PC-3 (cell line): ENCODE data around the gene CCDC92. TPM values are rescaled to one million over a fixed set of nuclear protein-coding genes. Genes with fewer than 3 reads are reported as not detected.

Source experiments
- ATAC-seq: fragments of 200-7000 bp; cut with Tn5 transposase; 2 replicates; pipeline ENCODE4 v1.9.1; 2020; ENCODE audit warnings: mild to moderate bottlenecking, moderate library complexity
- BruUV-seq: library from RNA; stranded (reverse); fragments of 400-500 nt; replicated peaks from 2 replicates; lab custom pipeline; 2021; lab: Mats Ljungman, UMichigan
- CTCF ChIA-PET: fragments of 300-600 bp; sonication (Branson Sonifier 250); formaldehyde crosslinking; loops from one replicate; lab custom pipeline; 2022; ENCODE audit warnings: antibody characterized with exemption; lab: Charles Lee
- POLR2A ChIA-PET: fragments of 300-600 bp; sonication (Branson Sonifier 250); formaldehyde crosslinking; loops from one replicate; lab custom pipeline; 2022; ENCODE audit warnings: antibody characterized with exemption; ENCODE audit not compliant: unreplicated experiment; lab: Charles Lee
- DNase-seq: peaks from one replicate; pipeline ENCODE4 v3.0.0-alpha.2; 2015
- H2AFZ ChIP-seq: fragments of 300-600 bp; sonication (generic); 2 replicates; pipeline ENCODE4 v1.6.0; 2016; ENCODE audit warnings: antibody characterized with exemption, low read length
- H3F3A ChIP-seq: fragments of 300-600 bp; sonication (generic); one replicate; pipeline ENCODE4 v1.6.0; 2017; ENCODE audit warnings: antibody characterized with exemption, low read length, control low read depth, mild to moderate bottlenecking; ENCODE audit not compliant: unreplicated experiment
- H3K27ac ChIP-seq: fragments of 300-600 bp; sonication (generic); 2 replicates; pipeline ENCODE4 v1.5.1; 2016; ENCODE audit warnings: mild to moderate bottlenecking, low read length
- H3K27me3 ChIP-seq: fragments of 300-600 bp; sonication (generic); 2 replicates; pipeline ENCODE4 v1.6.1; 2016; ENCODE audit warnings: low read length, mixed read lengths
- H3K36me3 ChIP-seq: fragments of 300-600 bp; sonication (generic); 2 replicates; pipeline ENCODE4 v1.6.1; 2016; ENCODE audit warnings: low read depth, mixed run types, low read length, mixed read lengths
- H3K4me1 ChIP-seq: fragments of 300-600 bp; sonication (generic); 2 replicates; pipeline ENCODE4 v1.5.1; 2016; ENCODE audit warnings: low read length; ENCODE audit not compliant: insufficient read depth
- H3K4me2 ChIP-seq: fragments of 300-600 bp; sonication (generic); 2 replicates; pipeline ENCODE4 v1.6.0; 2016; ENCODE audit warnings: low read length
- H3K4me3 ChIP-seq: fragments of 300-600 bp; sonication (generic); 2 replicates; pipeline ENCODE4 v1.5.1; 2016; ENCODE audit warnings: mild to moderate bottlenecking, low read length, mixed read lengths
- H3K79me2 ChIP-seq: fragments of 300-600 bp; sonication (generic); 2 replicates; pipeline ENCODE4 v1.6.1; 2017; ENCODE audit warnings: low read length, mixed read lengths
- H3K9ac ChIP-seq: fragments of 300-600 bp; sonication (generic); 2 replicates; pipeline ENCODE4 v1.6.0; 2016; ENCODE audit warnings: mild to moderate bottlenecking, low read length
- H3K9me2 ChIP-seq: fragments of 300-600 bp; sonication (generic); replicated peaks from 2 replicates; pipeline ENCODE4 v1.6.1; 2016; ENCODE audit warnings: mixed run types, low read length, mixed read lengths
- H3K9me3 ChIP-seq: fragments of 300-600 bp; sonication (generic); 2 replicates; pipeline ENCODE4 v1.6.1; 2016; ENCODE audit warnings: low read length, mixed read lengths
- H4K20me1 ChIP-seq: fragments of 300-600 bp; sonication (generic); 2 replicates; pipeline ENCODE4 v1.6.1; 2016; ENCODE audit warnings: low read length, mixed read lengths
- CTCF ChIP-seq: fragments of 300-600 bp; sonication (generic); conservative IDR thresholded peaks from 2 replicates; pipeline ENCODE4 v1.5.1; 2017; ENCODE audit warnings: antibody characterized with exemption, low read depth, mild to moderate bottlenecking, low read length
- EZH2 ChIP-seq: fragments of 300-600 bp; sonication (generic); IDR thresholded peaks from one replicate; pipeline ENCODE4 v1.6.1; 2017; ENCODE audit warnings: antibody characterized with exemption, mild to moderate bottlenecking, low read length; ENCODE audit not compliant: unreplicated experiment
- EZH2phosphoT487 ChIP-seq: fragments of 300-600 bp; sonication (generic); IDR thresholded peaks from 2 replicates; pipeline ENCODE4 v1.6.1; 2018; ENCODE audit warnings: mild to moderate bottlenecking, antibody characterized with exemption, low read length, borderline replicate concordance
- intact Hi-C: fragments of 100-400 bp; cut with micrococcal nuclease; formaldehyde crosslinking; loops from 2 replicates; pipeline ENCODE4 v1.9.0; 2023
- total RNA-seq: library from RNA; depleted of rRNA; stranded (reverse); fragments of >200 nt; gene quantifications from 2 replicates; pipeline ENCODE4 v1.2.3, GENCODE V29; 2014

Gene CCDC92
- total RNA-seq, 1 experiment from 2014 or later: 9.6 TPM

GRCh38 chr12:123971770-123972456, 718 bp downstream of the CCDC92 start:
- Histone ChIP-seq H2AFZ (peak overlapping the region; percentile 46), H3K4me3 (peak overlapping the region; percentile 73), H4K20me1 (peaks cover 22% of the 10 kb centered on the region), H3K27ac (peak overlapping the region; percentile 4), H3K4me1 (peaks cover 48% of the 10 kb centered on the region), H3K36me3 (peaks cover 15% of the 10 kb centered on the region; the same call in 1 of the 2 replicates), H3K9me3 (no peaks in the 10 kb centered on the region), H3K79me2 (peaks cover 74% of the 10 kb centered on the region), H3K27me3 (no peaks in the 10 kb centered on the region), H3F3A (peaks cover 7% of the 10 kb centered on the region), H3K9ac (peak overlapping the region; percentile 72), H3K4me2 (peak overlapping the region; percentile 85), H3K9me2 (no peaks in the 10 kb centered on the region)
- ATAC-seq: peak; percentile 12
- intact Hi-C loops: no loop called here
- CTCF ChIA-PET: no interaction called here
- DNase-seq: peak; percentile 72
- POLR2A ChIA-PET: no interaction called here
- BruUV-seq: no TSS peak
- TF ChIP-seq EZH2 (no peak), CTCF (no peak), EZH2phosphoT487 (no peak)

- no peaks in the 10 kb centered on the region for H3K9me2 ChIP-seq
- intact Hi-C loops: no loop called here
- peak overlapping the region; percentile 85 for H3K4me2 ChIP-seq
- no peaks in the 10 kb centered on the region for H3K27me3 ChIP-seq
- ChIA-PET POLR2A (interaction anchor here (0.6 kb wide), 1 partner anchor 15 kb away, joined by 4 read pairs; no protein-coding TSS in a partner anchor), CTCF (no interaction called here)
- H2AFZ ChIP-seq: peak overlapping the region; percentile 46
- TF ChIP-seq EZH2: no peak
- TF ChIP-seq EZH2phosphoT487: no peak
- H3K27ac ChIP-seq: peak overlapping the region; percentile 4
- H3K4me3 ChIP-seq: peak overlapping the region; percentile 73
- H3K4me1 ChIP-seq: peaks cover 48% of the 10 kb centered on the region
- ATAC-seq: no peak
- no peak for DNase-seq
- H3K9ac ChIP-seq: peak overlapping the region; percentile 72
- peaks cover 22% of the 10 kb centered on the region for H4K20me1 ChIP-seq
- peaks cover 74% of the 10 kb centered on the region for H3K79me2 ChIP-seq
- peaks cover 14% of the 10 kb centered on the region; the same call in 1 of the 2 replicates for H3K36me3 ChIP-seq
- no peaks in the 10 kb centered on the region for H3K9me3 ChIP-seq
- H3F3A ChIP-seq: peaks cover 7% of the 10 kb centered on the region
- BruUV-seq: TSS peak; percentile 57
Observed at GRCh38 chr12:123971449-123971769, 1.2 kb downstream of the CCDC92 start.

DNA sequence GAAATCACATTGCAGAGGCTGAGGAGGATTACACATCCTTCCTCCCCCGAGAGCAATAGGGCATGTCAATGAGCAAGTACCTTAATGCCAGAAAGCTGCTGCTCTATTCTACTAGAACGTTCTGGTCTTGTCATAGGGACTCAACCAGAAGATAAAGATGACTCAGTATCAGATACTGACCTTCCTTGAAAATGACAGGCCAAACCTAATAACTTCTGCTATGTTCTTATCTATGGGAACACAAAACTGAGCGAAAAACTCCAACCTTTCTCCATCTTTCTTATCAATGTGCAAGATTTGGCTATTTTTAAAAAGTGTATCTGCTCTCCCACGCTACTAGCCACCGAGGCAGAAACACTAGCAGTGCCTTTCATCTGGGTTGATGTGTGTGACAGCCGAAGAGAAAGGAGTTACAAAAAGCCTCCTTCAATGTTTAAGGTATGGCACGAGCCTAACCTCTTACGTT, 5.5 kb downstream of the CCDC92 start:
- TF ChIP-seq EZH2phosphoT487 (no peak), CTCF (no peak), EZH2 (no peak)
- no peak overlapping the region for H3K27ac ChIP-seq
- BruUV-seq: no TSS peak
- H3K79me2 ChIP-seq: peaks cover 44% of the 10 kb centered on the region
- peaks cover 7% of the 10 kb centered on the region for H3F3A ChIP-seq
- no peak overlapping the region for H3K4me2 ChIP-seq
- no peaks in the 10 kb centered on the region for H3K9me2 ChIP-seq
- ChIA-PET POLR2A (no interaction called here), CTCF (no interaction called here)
- 0 out of 2 replicates have a peak, but pooled peaks cover 7% of the 10 kb centered on the region for H3K36me3 ChIP-seq
- intact Hi-C loops: no loop called here
- H2AFZ ChIP-seq: no peak overlapping the region
- no peaks in the 10 kb centered on the region for H3K9me3 ChIP-seq
- no peak for ATAC-seq
- peaks cover 37% of the 10 kb centered on the region for H3K4me1 ChIP-seq
- no peak overlapping the region for H3K9ac ChIP-seq
- H3K4me3 ChIP-seq: no peak overlapping the region
- H3K27me3 ChIP-seq: no peaks in the 10 kb centered on the region
- peaks cover 11% of the 10 kb centered on the region; the same call in 1 of the 2 replicates for H4K20me1 ChIP-seq
- DNase-seq: no peak
